ENCODE measurements around the gene WDR7.

DNA sequence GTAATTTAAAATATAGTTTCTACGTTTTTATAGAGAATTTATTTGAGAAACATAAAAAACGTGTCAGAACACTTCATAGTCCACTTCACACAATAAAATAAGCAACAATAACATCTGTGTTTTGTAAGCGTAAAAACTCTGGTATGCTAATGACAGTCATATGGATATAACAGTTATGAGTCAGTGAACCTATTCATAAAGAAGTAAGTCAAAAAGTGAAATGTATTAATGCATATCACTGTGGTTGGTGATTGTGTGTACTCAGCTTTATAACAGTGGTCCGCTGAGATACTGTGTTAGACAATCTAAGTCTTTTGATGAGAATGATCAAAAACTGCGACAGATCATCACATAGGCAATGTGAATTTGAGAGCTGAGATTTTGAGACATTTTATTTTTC lies 153.2 kb downstream of the WDR7 start:
- TF ChIP-seq, protein P1, sequence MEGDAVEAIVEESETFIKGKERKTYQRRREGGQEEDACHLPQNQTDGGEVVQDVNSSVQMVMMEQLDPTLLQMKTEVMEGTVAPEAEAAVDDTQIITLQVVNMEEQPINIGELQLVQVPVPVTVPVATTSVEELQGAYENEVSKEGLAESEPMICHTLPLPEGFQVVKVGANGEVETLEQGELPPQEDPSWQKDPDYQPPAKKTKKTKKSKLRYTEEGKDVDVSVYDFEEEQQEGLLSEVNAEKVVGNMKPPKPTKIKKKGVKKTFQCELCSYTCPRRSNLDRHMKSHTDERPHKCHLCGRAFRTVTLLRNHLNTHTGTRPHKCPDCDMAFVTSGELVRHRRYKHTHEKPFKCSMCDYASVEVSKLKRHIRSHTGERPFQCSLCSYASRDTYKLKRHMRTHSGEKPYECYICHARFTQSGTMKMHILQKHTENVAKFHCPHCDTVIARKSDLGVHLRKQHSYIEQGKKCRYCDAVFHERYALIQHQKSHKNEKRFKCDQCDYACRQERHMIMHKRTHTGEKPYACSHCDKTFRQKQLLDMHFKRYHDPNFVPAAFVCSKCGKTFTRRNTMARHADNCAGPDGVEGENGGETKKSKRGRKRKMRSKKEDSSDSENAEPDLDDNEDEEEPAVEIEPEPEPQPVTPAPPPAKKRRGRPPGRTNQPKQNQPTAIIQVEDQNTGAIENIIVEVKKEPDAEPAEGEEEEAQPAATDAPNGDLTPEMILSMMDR (IDR thresholded peaks at IDR 0.05): no peak
- TF ChIP-seq POLR2AphosphoS5 (IDR thresholded peaks at IDR 0.05): no peak

All from prostate gland (tissue), 2 donors.